ENCODE results near the gene DERL3. TPM values are rescaled to one million over a fixed set of nuclear protein-coding genes. Genes with fewer than 3 reads are reported as not detected.

The DERL3 gene
- total RNA-seq, 1 donor from 2014 or later = 0.12 TPM

DNA sequence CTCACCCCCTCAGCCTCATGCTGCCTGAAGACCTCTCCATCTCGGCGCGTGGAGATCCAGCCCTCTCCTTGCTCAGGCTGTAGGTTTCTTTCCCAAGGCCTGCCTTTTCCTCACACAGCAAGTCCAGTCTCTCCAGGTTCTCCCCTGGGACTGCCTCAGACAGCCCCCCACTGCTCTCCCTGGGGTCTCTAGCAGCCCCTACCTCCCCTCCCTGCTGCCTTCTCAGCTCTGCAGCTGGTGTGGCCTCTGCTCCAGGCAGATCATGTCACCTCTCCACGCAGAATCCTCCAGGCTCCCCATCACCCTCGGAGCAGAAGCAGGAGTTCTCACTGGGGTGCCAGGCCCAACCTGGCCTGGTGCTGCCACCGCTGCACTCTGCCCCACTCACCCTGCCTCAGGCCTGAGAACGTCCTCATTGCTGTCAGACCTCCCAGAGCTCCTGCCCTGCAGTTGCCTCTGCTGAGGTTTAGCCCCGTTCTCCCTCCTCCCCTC, 36.9 kb downstream of the DERL3 start:
- no peak for TF ChIP-seq CTCF (conservative IDR thresholded peaks at IDR 0.05; ENCODE audit: low read depth, low read length)
- no peak overlapping the region for H3K4me3 ChIP-seq (ENCODE audit: low read depth, low read length)
- no peak for DNase-seq (ENCODE audit: low read depth)

DNA sequence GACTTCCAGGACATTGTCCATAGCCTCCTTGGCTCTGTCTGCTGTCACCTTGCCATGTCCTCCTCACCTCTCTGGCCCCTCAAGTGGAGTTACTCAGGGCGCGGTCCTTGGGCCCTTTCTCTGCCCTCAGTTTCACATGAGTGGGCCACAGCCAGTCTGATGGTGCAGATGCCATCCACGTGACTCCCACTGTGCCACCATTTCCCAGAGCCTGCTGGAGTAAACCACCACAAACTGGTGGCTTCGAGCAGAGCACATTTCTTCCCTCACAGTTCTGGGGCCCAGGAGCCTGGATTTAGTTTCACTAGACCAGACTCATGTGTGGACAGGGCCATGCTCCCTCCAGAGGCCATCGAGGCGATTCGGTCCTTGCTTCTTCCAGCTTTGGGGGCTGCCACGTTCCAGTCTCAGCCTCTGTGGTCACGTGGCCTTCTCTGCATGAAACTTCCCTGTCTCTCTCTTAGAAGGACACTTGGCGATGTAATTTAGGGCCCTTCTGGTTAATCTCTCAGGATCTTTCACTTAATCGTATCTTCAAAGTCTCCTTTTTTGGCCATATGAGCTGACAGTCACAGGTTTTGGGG, 37.5 kb downstream of the DERL3 start:
- TF ChIP-seq CTCF (conservative IDR thresholded peaks at IDR 0.05; ENCODE audit: low read depth, low read length) = no peak
- no peak for DNase-seq (ENCODE audit: low read depth)
- no peak overlapping the region for H3K4me3 ChIP-seq (ENCODE audit: low read depth, low read length)

GRCh38 chr22:23800297-23801237, 38.2 kb downstream of the DERL3 start:
- DNase-seq (ENCODE audit: low read depth) = no peak
- H3K4me3 ChIP-seq (ENCODE audit: low read depth, low read length) = no peak overlapping the region
- TF ChIP-seq CTCF (conservative IDR thresholded peaks at IDR 0.05; ENCODE audit: low read depth, low read length) = no peak

- DNase-seq (ENCODE audit: low read depth) = no peak
- H3K4me3 ChIP-seq (ENCODE audit: low read depth, low read length) = no peak overlapping the region
- TF ChIP-seq CTCF (conservative IDR thresholded peaks at IDR 0.05; ENCODE audit: low read depth, low read length) = no peak
Measured at GRCh38 chr22:23796461-23796860, 42.3 kb downstream of the DERL3 start.

DNA sequence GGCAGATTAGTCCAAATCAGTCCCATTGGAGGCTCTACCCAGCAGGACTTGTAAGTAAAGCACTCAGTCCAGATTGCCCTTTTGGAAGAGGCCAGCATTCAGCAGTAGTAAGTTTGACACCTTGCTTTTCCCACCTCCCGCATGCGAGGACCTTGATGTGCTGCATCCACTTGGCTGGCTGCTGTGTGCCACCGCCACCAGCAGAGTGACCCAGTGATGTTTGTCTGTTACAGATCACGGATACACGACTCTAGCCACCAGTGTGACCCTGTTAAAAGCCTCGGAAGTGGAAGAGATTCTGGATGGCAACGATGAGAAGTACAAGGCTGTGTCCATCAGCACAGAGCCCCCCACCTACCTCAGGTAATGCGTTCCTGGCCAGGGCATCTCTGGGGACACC, 45.5 kb downstream of the DERL3 start:
- no peak for DNase-seq (ENCODE audit: low read depth)
- no peak overlapping the region for H3K4me3 ChIP-seq (ENCODE audit: low read depth, low read length)
- no peak for TF ChIP-seq CTCF (conservative IDR thresholded peaks at IDR 0.05; ENCODE audit: low read depth, low read length)

DNA sequence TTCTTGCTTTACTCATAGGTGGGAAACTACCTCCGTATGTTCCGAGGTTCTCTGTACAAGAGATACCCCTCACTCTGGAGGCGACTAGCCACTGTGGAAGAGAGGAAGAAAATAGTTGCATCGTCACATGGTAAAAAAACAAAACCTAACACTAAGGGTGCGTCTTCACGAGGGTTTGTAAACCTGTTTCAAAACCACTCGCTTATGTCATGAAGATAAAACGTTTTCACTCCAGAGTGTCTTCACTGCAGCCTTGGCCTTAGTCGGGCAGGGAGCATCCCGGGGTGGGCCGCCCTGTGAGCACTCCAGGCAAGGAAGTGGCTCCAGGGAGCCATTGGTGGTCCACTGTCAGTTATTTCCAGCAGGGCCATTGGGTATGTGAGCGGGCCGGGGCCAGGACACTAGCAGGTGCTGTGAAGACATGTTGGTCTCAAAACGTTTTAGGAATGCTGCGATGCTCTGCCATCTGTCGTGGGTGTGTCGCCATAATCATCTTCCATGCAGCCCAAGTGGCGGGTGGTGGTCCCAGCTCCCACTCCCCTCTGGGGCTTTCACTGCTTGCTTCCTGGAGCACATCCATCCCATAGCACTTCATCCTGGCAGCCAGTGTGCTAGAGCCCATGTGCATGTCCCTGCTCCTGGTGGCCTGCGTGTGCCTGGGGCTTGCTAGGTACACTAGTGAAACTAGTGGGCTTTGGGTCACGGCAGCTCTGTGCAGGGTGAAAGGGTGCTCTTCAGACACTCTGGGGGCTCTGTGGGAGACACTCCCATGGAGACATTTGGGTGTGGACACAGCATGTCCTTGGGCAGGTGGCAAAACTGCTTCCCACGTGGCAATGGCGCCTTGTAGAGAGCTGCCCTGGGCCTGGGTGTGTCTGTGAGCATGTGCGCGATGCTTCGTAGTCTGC, 46.8 kb downstream of the DERL3 start:
- DNase-seq (ENCODE audit: low read depth) = no peak
- no peak for TF ChIP-seq CTCF (conservative IDR thresholded peaks at IDR 0.05; ENCODE audit: low read depth, low read length)
- no peak overlapping the region for H3K4me3 ChIP-seq (ENCODE audit: low read depth, low read length)

All from epithelial cell of proximal tubule (primary cell).